PC-9 (cell line): ENCODE results near the gene B3GALT4.

ENCODE experiments used
- EZH2 ChIP-seq: fragments of 200-600 bp; sonication (generic); IDR thresholded peaks from 2 replicates; pipeline ENCODE4 v1.8.0; 2017; ENCODE audit warnings: antibody characterized with exemption, low read depth
- TF ChIP-seq, protein P1 (sequence below): fragments of 200-600 bp; sonication (generic); conservative IDR thresholded peaks from 2 replicates; pipeline ENCODE4 v1.6.1; 2017; ENCODE audit warnings: mixed run types, antibody characterized with exemption, mild to moderate bottlenecking, moderate library complexity

GRCh38 chr6:33306356-33306755, 29.4 kb downstream of the B3GALT4 start:
- TF ChIP-seq, protein P1, sequence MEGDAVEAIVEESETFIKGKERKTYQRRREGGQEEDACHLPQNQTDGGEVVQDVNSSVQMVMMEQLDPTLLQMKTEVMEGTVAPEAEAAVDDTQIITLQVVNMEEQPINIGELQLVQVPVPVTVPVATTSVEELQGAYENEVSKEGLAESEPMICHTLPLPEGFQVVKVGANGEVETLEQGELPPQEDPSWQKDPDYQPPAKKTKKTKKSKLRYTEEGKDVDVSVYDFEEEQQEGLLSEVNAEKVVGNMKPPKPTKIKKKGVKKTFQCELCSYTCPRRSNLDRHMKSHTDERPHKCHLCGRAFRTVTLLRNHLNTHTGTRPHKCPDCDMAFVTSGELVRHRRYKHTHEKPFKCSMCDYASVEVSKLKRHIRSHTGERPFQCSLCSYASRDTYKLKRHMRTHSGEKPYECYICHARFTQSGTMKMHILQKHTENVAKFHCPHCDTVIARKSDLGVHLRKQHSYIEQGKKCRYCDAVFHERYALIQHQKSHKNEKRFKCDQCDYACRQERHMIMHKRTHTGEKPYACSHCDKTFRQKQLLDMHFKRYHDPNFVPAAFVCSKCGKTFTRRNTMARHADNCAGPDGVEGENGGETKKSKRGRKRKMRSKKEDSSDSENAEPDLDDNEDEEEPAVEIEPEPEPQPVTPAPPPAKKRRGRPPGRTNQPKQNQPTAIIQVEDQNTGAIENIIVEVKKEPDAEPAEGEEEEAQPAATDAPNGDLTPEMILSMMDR = no peak
- TF ChIP-seq EZH2 = no peak
